Tibial nerve (tissue), 4 donors: ENCODE measurements around the gene NNAT.

Experiments
- CTCF ChIP-seq, 5 experiments: fragments of 200-600 bp in 3 of 5; fragments of 450-650 bp in 2 of 5; sonication (generic) in 3 of 5; IDR thresholded peaks; one replicate each; pipeline ENCODE4 v1.5.1; 2016 to 2019; ENCODE audit warnings: antibody characterized with exemption in 5 of 5, mild to moderate bottlenecking in 3 of 5, moderate library complexity in 2 of 5
- EP300 ChIP-seq, 2 donors: sonication (generic); formaldehyde crosslinking; IDR thresholded peaks; one replicate each; pipeline ENCODE4 v1.6.1; 2017; ENCODE audit warnings: antibody characterized with exemption in 2 of 2, mild to moderate bottlenecking in 1 of 2
- POLR2A ChIP-seq, 2 donors: fragments of 450-650 bp; IDR thresholded peaks; one replicate each; pipeline ENCODE4 v1.6.1; 2017; ENCODE audit warnings: antibody characterized with exemption in 2 of 2, mild to moderate bottlenecking in 2 of 2, moderate library complexity in 2 of 2

- no peak for TF ChIP-seq CTCF (IDR thresholded peaks at IDR 0.05)
- no peak for TF ChIP-seq POLR2A (IDR thresholded peaks at IDR 0.05)
- TF ChIP-seq EP300 (IDR thresholded peaks at IDR 0.05): no peak
Measured at GRCh38 chr20:37566590-37567330, 45.7 kb downstream of the NNAT start.
